GM12874 (cell line): ENCODE measurements around the gene ABL2.

Experiments
- CTCF ChIP-seq: IDR thresholded peaks from 2 replicates; pipeline ENCODE4 v1.5.1; 2011; ENCODE audit warnings: low read depth, mild to moderate bottlenecking, control low read depth, low read length, moderate library complexity; ENCODE audit not compliant: insufficient read depth

ABL2 gene

DNA sequence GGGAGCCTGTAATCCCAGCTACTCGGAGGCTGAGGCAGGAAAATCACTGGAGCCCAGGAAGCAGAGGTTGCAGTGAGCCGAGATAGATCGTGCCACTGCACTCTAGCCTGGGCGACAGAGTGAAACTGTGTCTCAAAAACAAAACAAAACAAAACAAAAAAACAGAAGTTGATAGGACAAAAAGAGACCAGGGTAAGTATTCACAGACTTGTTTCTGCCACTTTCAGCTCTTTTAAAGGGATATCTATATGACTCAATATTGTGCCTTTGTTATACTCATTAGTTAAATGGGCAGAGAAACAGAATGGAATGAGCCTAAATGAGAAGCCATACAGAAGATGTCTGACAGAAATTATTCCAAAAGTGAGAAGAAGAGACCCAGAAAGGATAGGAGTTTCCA, 23.1 kb upstream of the ABL2 start:
- TF ChIP-seq CTCF, result no peak

- no peak for TF ChIP-seq CTCF
These were observed 22.2 kb upstream of the ABL2 start for GRCh38 chr1:179251675-179252074.

- no peak for TF ChIP-seq CTCF
These were observed 18.4 kb upstream of the ABL2 start for GRCh38 chr1:179247923-179248322.

DNA sequence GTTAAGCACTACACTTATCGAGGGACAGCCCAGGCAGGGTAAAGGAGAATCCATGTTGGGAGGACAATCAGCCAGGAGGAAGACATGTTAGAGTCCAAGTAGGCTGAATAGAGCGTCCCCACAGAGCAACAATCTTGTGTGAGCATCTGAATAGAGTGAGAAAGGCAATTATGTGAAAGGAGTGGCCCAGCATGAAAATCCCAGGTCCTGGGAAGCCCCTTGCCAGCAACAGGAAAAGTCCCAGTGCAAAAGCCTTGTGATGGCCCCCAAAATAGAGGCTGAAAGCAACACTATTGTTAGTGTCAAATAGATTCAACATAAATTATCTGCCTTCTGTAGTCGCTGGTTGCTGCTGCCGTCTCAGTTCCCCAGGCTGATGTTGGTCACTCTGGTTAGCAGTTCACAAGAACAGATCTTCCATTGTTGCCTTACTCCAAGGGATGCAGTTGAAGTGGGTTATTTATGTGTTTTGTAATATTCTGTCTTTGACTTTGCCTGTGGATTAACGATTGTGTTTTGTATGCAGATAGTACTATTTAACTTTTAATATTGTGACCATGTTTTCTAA, 12.1 kb upstream of the ABL2 start:
- TF ChIP-seq CTCF, result no peak

DNA sequence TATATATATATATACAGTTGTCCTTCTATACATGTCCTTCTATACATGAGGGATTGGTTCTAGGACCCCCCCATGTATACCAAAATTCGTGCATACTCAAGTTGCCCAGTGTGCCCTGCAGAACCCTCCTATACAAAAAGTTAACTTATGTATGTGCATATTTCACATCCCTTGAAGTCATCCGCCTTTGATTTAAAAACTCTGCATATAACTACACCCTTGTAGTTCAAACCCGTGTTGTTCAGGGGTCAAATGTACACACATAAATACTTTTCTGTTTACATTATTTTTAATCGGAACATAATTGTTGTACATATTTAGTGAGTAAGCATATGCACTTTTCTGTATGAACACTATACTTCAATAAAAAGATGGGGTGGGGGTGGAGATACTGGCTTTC, 7.7 kb upstream of the ABL2 start:
- TF ChIP-seq CTCF, result no peak

GRCh38 chr1:179234863-179235262, 5.4 kb upstream of the ABL2 start:
- TF ChIP-seq CTCF, result no peak

DNA sequence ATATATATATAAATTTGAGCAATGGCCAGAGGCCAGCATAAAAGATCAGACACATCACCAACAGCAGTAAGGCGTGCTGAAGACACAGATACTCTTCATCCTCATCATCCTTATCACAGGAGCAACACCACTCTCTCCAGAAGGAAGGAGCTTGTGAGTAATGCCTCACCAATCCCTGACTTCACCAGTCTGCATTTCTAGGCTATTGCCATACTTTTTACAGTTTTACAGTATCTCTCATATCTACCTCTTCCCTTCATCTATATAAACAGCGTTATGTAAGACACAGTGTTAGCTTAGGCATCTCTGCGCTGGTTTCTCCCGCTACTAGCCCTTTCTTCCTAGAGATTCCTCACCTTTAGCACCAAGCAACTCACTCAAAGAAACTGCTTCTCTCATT, 2.4 kb upstream of the ABL2 start:
- TF ChIP-seq CTCF, result no peak
